Midbrain (tissue), 1 donor: ENCODE measurements around the gene GTF2H1.
"Not testable (repeated sequence)": the region's sequence is repeated elsewhere in the genome, so short reads cannot be mapped to it uniquely, and the experiment has no call there.

ENCODE experiments used
- DNase-seq: peaks from one replicate; lab custom pipeline; 2025; lab: John Stamatoyannopoulos, UW

Gene GTF2H1

GRCh38 chr11:18319914-18320313, 2.5 kb upstream of the GTF2H1 start:
- no peak for DNase-seq

GRCh38 chr11:18320617-18321016, 1.8 kb upstream of the GTF2H1 start:
- DNase-seq: no peak

GRCh38 chr11:18321578-18321968, 794 bp upstream of the GTF2H1 start:
- DNase-seq: no peak

- DNase-seq: no peak
Observed at GRCh38 chr11:18322818-18323570, 627 bp downstream of the GTF2H1 start.

GRCh38 chr11:18323881-18324280, 1.5 kb downstream of the GTF2H1 start:
- not testable (repeated sequence) for DNase-seq

GRCh38 chr11:18324381-18324780, 2.0 kb downstream of the GTF2H1 start:
- DNase-seq: no peak

GRCh38 chr11:18329196-18329870, 7.0 kb downstream of the GTF2H1 start:
- DNase-seq: no peak

- no peak for DNase-seq
Observed at GRCh38 chr11:18330921-18331320, 8.6 kb downstream of the GTF2H1 start.

- no peak for DNase-seq
Observed at GRCh38 chr11:18332302-18332701, 9.9 kb downstream of the GTF2H1 start.

- DNase-seq: no peak
Observed at GRCh38 chr11:18332891-18333290, 10.5 kb downstream of the GTF2H1 start.

- DNase-seq: no peak
Observed at GRCh38 chr11:18347471-18348125, 25.2 kb downstream of the GTF2H1 start.

- DNase-seq: no peak
Observed at GRCh38 chr11:18352581-18352980, 30.2 kb downstream of the GTF2H1 start.

GRCh38 chr11:18358646-18359045, 36.3 kb downstream of the GTF2H1 start:
- no peak for DNase-seq

- no peak for DNase-seq
Observed at GRCh38 chr11:18361154-18361553, 38.8 kb downstream of the GTF2H1 start.

- no peak for DNase-seq
Observed at GRCh38 chr11:18364495-18365073, 42.2 kb downstream of the GTF2H1 start.

GRCh38 chr11:18365741-18366140, 43.4 kb downstream of the GTF2H1 start:
- no peak for DNase-seq

- DNase-seq: no peak
Observed at GRCh38 chr11:18366286-18366685, 43.9 kb downstream of the GTF2H1 start.

GRCh38 chr11:18367431-18367830, 45.1 kb downstream of the GTF2H1 start:
- DNase-seq: no peak

GRCh38 chr11:18368221-18368620, 45.9 kb downstream of the GTF2H1 start:
- no peak for DNase-seq

- no peak for DNase-seq
Observed at GRCh38 chr11:18369398-18369797, 47.0 kb downstream of the GTF2H1 start.

GRCh38 chr11:18371279-18371678, 48.9 kb downstream of the GTF2H1 start:
- no peak for DNase-seq

GRCh38 chr11:18372201-18372600, 49.8 kb downstream of the GTF2H1 start:
- DNase-seq: no peak

GRCh38 chr11:18374956-18375355, 52.6 kb downstream of the GTF2H1 start:
- DNase-seq: no peak
